Muscle layer of colon (tissue), 2 donors: Measurements from ENCODE around the gene VASN.

ENCODE experiments used
- H3K27ac ChIP-seq: one replicate; pipeline ENCODE4 v1.7.0; 2013; ENCODE audit warnings: low read depth, mild to moderate bottlenecking, low read length, moderate library complexity
- H3K27me3 ChIP-seq, 2 donors: one replicate each; pipeline ENCODE4 v1.7.0; 2013; ENCODE audit warnings: low read length in 2 of 2, mild to moderate bottlenecking in 2 of 2; ENCODE audit not compliant: insufficient read depth in 2 of 2, control insufficient read depth in 1 of 2
- H3K36me3 ChIP-seq: one replicate; pipeline ENCODE4 v1.7.0; 2013; ENCODE audit warnings: mild to moderate bottlenecking, low read length; ENCODE audit not compliant: insufficient read depth
- H3K4me1 ChIP-seq: one replicate; pipeline ENCODE4 v1.7.0; 2013; ENCODE audit warnings: mild to moderate bottlenecking, low read length; ENCODE audit not compliant: insufficient read depth
- H3K4me3 ChIP-seq, 2 donors: one replicate each; pipeline ENCODE4 v1.7.0; 2013; ENCODE audit warnings: low read length in 2 of 2, low read depth in 1 of 2, mild to moderate bottlenecking in 1 of 2, moderate library complexity in 1 of 2
- H3K9ac ChIP-seq: one replicate; pipeline ENCODE4 v1.7.0; 2013; ENCODE audit warnings: low read length
- H3K9me3 ChIP-seq: one replicate; pipeline ENCODE4 v1.7.0; 2013; ENCODE audit warnings: mild to moderate bottlenecking, low read length
- donor health status: abdominal sarcoma.
- donor health status: Adenocarcinoma of cecum.

VASN gene

GRCh38 chr16:4370151-4370550 is 1.5 kb upstream of the VASN start:
- no peak overlapping the region for H3K27ac ChIP-seq

DNA sequence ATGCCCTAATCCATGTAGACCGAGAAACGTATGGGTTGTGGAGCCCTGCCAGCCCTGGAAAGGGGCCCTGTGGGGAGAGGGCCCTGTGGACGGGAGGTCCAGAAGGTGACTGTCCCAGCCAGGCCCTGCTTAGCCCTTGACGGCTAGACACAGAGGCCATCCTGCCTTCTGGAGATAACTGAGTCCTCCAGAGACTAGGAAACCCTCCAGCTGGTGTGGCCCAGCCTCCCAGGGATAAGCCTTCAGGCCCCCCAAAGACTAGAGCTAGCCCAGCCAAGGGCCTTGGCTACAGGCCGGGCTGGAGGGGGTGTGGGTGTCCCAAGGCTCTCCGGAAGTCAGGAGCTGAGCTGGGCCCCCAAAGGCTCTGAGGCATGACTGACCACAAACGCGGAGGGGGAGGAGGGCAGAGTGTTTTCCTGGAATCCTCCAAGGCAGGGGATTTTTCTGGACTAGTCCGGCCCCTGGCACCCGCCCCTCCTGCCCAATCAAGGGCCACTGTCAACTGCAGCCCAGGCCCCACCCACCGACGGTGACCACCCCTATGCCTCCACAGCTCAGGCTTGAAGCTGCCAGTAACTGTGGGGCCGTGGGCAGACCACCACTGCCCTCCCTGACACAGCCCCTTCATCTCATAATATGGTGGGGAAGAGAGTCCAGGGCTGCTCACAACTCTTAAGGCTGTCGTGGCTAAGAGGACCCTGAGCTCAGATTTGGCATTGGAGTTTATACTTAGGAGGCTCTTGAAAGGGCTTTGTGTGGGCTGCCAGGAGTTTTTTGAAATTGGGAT is 885 bp upstream of the VASN start:
- H3K4me3 ChIP-seq: peak overlapping the region in 1 of 2 donors; percentile 62
- no peaks in the 10 kb centered on the region for H3K36me3 ChIP-seq
- no peaks in the 10 kb centered on the region for H3K9me3 ChIP-seq
- H3K27me3 ChIP-seq: no peaks in the 10 kb centered on the region
- peak overlapping the region; percentile 67 for H3K27ac ChIP-seq
- no peak overlapping the region for H3K9ac ChIP-seq
- peaks cover 42% of the 10 kb centered on the region for H3K4me1 ChIP-seq

More at GRCh38 chr16:4370151-4370550, 1.5 kb upstream of the VASN start:
- Histone ChIP-seq H3K9me3 (no peaks in the 10 kb centered on the region), H3K27me3 (no peaks in the 10 kb centered on the region), H3K4me3 (no peak overlapping the region), H3K36me3 (no peaks in the 10 kb centered on the region), H3K9ac (no peak overlapping the region), H3K4me1 (peaks cover 39% of the 10 kb centered on the region)

DNA sequence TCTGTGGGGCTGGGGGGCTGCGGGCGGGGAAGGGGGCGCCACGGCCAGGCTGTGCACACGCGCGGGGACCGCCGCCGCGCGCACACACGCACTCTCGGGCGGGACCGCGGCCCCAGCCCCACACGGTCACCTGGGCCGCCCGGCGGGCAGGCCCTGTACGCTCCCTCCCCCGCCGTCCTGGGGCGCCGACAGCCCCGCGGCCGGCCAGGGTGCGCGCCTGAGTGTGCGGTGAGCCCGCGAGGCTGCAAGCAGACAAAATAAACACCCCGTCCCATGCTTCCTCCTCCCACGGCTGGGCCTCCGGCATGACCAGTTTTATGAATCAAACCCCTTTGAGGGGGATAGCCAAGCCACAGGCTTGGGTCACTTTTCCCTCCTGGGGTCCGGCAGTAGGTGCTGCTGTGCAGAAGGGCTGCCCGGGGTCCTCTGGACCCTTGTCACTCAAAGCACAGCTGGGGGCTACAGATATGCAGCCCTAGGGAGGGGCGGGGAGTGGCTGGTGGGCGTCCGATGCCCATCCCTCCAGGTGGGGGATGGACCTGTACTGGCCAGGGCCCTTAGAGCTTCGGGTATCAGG is 441 bp downstream of the VASN start:
- peak overlapping the region; percentile 40 to 62 for H3K4me3 ChIP-seq
- peak overlapping the region; percentile 90 for H3K27ac ChIP-seq
- H3K36me3 ChIP-seq: no peaks in the 10 kb centered on the region
- peaks cover 53% of the 10 kb centered on the region for H3K4me1 ChIP-seq
- peak overlapping the region; percentile 38 for H3K9ac ChIP-seq
- no peaks in the 10 kb centered on the region for H3K9me3 ChIP-seq
- no peaks in the 10 kb centered on the region for H3K27me3 ChIP-seq

- H3K36me3 ChIP-seq: no peaks in the 10 kb centered on the region
- H3K9ac ChIP-seq: peak overlapping the region; percentile 38
- peak overlapping the region; percentile 90 for H3K27ac ChIP-seq
- peaks cover 58% of the 10 kb centered on the region for H3K4me1 ChIP-seq
- H3K27me3 ChIP-seq: no peaks in the 10 kb centered on the region
- H3K4me3 ChIP-seq: peak overlapping the region; percentile 40 to 62
- H3K9me3 ChIP-seq: no peaks in the 10 kb centered on the region
Measured at GRCh38 chr16:4372578-4373355, 1.1 kb downstream of the VASN start.

- peaks cover 59% of the 10 kb centered on the region for H3K4me1 ChIP-seq
Measured at GRCh38 chr16:4373356-4373908, 1.8 kb downstream of the VASN start.

GRCh38 chr16:4373909-4374742 is 2.5 kb downstream of the VASN start:
- Histone ChIP-seq H3K27ac (peak overlapping the region; percentile 90), H3K27me3 (no peaks in the 10 kb centered on the region), H3K36me3 (no peaks in the 10 kb centered on the region), H3K4me3 (peak overlapping the region; percentile 21 to 62), H3K9ac (peak overlapping the region; percentile 59), H3K9me3 (no peaks in the 10 kb centered on the region), H3K4me1 (peaks cover 59% of the 10 kb centered on the region)

More at GRCh38 chr16:4373356-4373908, 1.8 kb downstream of the VASN start:
- H3K4me3 ChIP-seq: peak overlapping the region; percentile 21 to 62
- H3K9me3 ChIP-seq: no peaks in the 10 kb centered on the region
- peak overlapping the region; percentile 59 for H3K9ac ChIP-seq
- no peaks in the 10 kb centered on the region for H3K27me3 ChIP-seq
- H3K36me3 ChIP-seq: no peaks in the 10 kb centered on the region
- H3K27ac ChIP-seq: peak overlapping the region; percentile 90

GRCh38 chr16:4375717-4376116 is 4.1 kb downstream of the VASN start:
- Histone ChIP-seq H3K4me3 (peak overlapping the region in 1 of 2 donors; percentile 14), H3K27me3 (no peaks in the 10 kb centered on the region), H3K9me3 (no peaks in the 10 kb centered on the region), H3K9ac (no peak overlapping the region), H3K36me3 (no peaks in the 10 kb centered on the region), H3K4me1 (peaks cover 63% of the 10 kb centered on the region), H3K27ac (peak overlapping the region; percentile 73)

DNA sequence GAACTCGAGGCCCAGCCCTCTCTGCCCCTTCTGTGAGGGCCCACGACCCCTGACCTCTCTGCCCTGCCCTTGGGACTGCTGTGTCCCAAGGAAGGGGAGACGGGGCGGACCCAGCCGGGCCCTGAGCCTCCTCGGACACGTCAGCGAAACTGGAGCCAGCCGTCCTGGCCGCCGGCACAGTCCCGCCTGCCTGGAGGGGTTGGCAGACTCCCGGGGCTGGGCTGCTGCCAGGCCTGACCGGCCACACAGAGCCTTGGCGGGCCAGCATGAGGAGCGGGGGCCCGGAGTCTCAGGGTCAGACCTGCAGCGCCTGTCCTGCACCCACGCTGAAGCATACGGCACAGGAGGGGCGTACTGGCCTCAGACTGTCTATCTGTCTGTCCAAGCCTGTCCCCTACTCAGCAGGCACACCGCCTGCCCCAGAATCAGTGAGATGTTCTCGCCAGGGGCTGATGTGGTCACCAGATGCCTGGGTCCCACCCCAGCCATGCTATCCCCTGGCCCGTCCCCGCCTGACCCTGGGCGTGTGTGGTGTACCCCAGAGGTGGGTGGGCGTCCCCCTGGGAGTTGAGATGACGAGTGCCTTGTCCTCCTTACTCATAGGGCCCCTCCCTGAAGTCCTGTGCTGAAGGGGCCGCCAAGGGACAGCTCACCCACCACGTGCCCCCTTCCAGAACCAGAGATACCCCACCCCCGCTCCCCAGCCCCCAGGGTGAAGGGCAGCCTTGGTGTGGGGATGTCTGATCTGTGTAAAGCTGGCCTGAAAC is 4.7 kb downstream of the VASN start:
- Histone ChIP-seq H3K27ac (peak overlapping the region; percentile 73), H3K9ac (no peak overlapping the region), H3K27me3 (no peaks in the 10 kb centered on the region), H3K36me3 (no peaks in the 10 kb centered on the region), H3K4me1 (peaks cover 58% of the 10 kb centered on the region), H3K4me3 (peak overlapping the region; percentile 7 to 41), H3K9me3 (no peaks in the 10 kb centered on the region)

GRCh38 chr16:4376893-4377572 is 5.4 kb downstream of the VASN start:
- no peak overlapping the region for H3K9ac ChIP-seq
- no peaks in the 10 kb centered on the region for H3K27me3 ChIP-seq
- no peaks in the 10 kb centered on the region for H3K36me3 ChIP-seq
- peak overlapping the region; percentile 73 for H3K27ac ChIP-seq
- H3K4me1 ChIP-seq: peaks cover 58% of the 10 kb centered on the region
- H3K4me3 ChIP-seq: no peak overlapping the region
- no peaks in the 10 kb centered on the region for H3K9me3 ChIP-seq
